B cell (primary cell): ENCODE data around the gene PRIM1. TPM values are rescaled to one million over a fixed set of nuclear protein-coding genes. Genes with fewer than 3 reads are reported as not detected.
A peak's percentile ranks its signal among the peaks of the same experiment; 100 is the strongest.

Experiments used
- ATAC-seq: fragments of 200-7000 bp; cut with Tn5 transposase; one replicate; pipeline ENCODE4 v1.10.0; 2021; ENCODE audit warnings: low read depth, mild to moderate bottlenecking, moderate number of reproducible peaks, moderate library complexity
- CTCF ChIA-PET: fragments of 350-600 bp; sonication (Branson Sonifier 250); formaldehyde crosslinking; loops from one replicate; lab custom pipeline; 2021; ENCODE audit warnings: antibody characterized with exemption, inconsistent platforms; lab: Charles Lee
- POLR2A ChIA-PET: fragments of 350-600 bp; sonication (Branson Sonifier 250); formaldehyde crosslinking; loops from one replicate; lab custom pipeline; 2021; ENCODE audit warnings: antibody characterized with exemption; lab: Charles Lee
- DNase-seq: peaks from one replicate; pipeline ENCODE4 v3.0.0; 2013
- H2AFZ ChIP-seq: 2 replicates; pipeline ENCODE4 v1.6.1; 2012; ENCODE audit warnings: mild to moderate bottlenecking, low read depth, low read length; ENCODE audit not compliant: insufficient read depth, poor library complexity, severe bottlenecking
- H3K27ac ChIP-seq, 2 donors: 1 replicate in 1 of 2; 2 replicates in 1 of 2; pipeline ENCODE4 v1.5.1; 2012 to 2013; ENCODE audit warnings: low read length in 2 of 2, mild to moderate bottlenecking in 2 of 2, moderate library complexity in 1 of 2
- H3K27me3 ChIP-seq, 4 experiments: fragments of 200-600 bp in 1 of 4; sonication (generic) in 1 of 4; replicated peaks in 1 of 4; 1 replicate in 2 of 4; 2 replicates in 2 of 4; pipeline versions ENCODE4 v1.6.1 to v1.7.0; 2013 to 2016; ENCODE audit warnings: low read length in 3 of 4, mild to moderate bottlenecking in 2 of 4, mixed read lengths in 1 of 4, moderate library complexity in 1 of 4; ENCODE audit not compliant: insufficient read depth in 4 of 4, control insufficient read depth in 3 of 4; ENCODE audit errors: control extremely low read depth in 1 of 4
- H3K36me3 ChIP-seq, 2 experiments: replicated peaks in 1 of 2; 1 replicate in 1 of 2; 2 replicates in 1 of 2; pipeline versions ENCODE4 v1.6.1 to v1.7.1; 2013; ENCODE audit warnings: low read length in 1 of 2; ENCODE audit not compliant: insufficient read depth in 2 of 2, control insufficient read depth in 1 of 2; ENCODE audit errors: control extremely low read depth in 1 of 2, extremely low read depth in 1 of 2
- H3K4me1 ChIP-seq, 2 donors: fragments of 200-600 bp in 1 of 2; sonication (generic) in 1 of 2; 1 replicate in 1 of 2; 2 replicates in 1 of 2; pipeline versions ENCODE4 v1.5.1 to v1.6.1; 2013 to 2017; ENCODE audit warnings: low read length in 2 of 2; ENCODE audit not compliant: control insufficient read depth in 2 of 2, insufficient read depth in 2 of 2
- H3K4me2 ChIP-seq: replicated peaks from 2 replicates; pipeline ENCODE3; 2012; ENCODE audit warnings: mild to moderate bottlenecking, low read depth, low read length; ENCODE audit not compliant: poor library complexity, severe bottlenecking
- H3K4me3 ChIP-seq, 5 experiments: fragments of 200-600 bp in 1 of 5; sonication (generic) in 1 of 5; 1 replicate in 3 of 5; 2 replicates in 2 of 5; pipeline versions ENCODE4 v1.5.1 to v1.7.0; 2011 to 2016; ENCODE audit warnings: low read length in 4 of 5, mild to moderate bottlenecking in 4 of 5, low read depth in 2 of 5, control low read depth in 1 of 5, moderate library complexity in 1 of 5; ENCODE audit not compliant: insufficient read depth in 1 of 5; ENCODE audit errors: control extremely low read depth in 1 of 5, extremely low read depth in 1 of 5
- H3K79me2 ChIP-seq: fragments of 200-600 bp; sonication (generic); one replicate; pipeline ENCODE4 v1.6.0; 2016; ENCODE audit warnings: low read length; ENCODE audit not compliant: control insufficient read depth, insufficient read depth
- H3K9ac ChIP-seq: fragments of 200-600 bp; sonication (generic); 2 replicates; pipeline ENCODE4 v1.6.1; 2017; ENCODE audit warnings: mild to moderate bottlenecking, low read length, moderate library complexity
- H3K9me3 ChIP-seq, 3 donors: one replicate each; pipeline versions ENCODE4 v1.6.1 to v1.7.1; 2013; ENCODE audit warnings: low read length in 2 of 3; ENCODE audit not compliant: control insufficient read depth in 2 of 3, insufficient read depth in 1 of 3; ENCODE audit errors: control extremely low read depth in 1 of 3
- H4K20me1 ChIP-seq: 2 replicates; pipeline ENCODE4 v1.6.0; 2012; ENCODE audit warnings: mild to moderate bottlenecking, low read length; ENCODE audit not compliant: insufficient read depth, control insufficient read depth, poor library complexity, severe bottlenecking
- H3K27ac Mint-ChIP-seq: one replicate; pipeline ENCODE4 v1.8.0; 2021; ENCODE audit warnings: mixed read lengths
- H3K27me3 Mint-ChIP-seq: one replicate; pipeline ENCODE4 v1.8.0; 2021; ENCODE audit warnings: mixed read lengths
- H3K4me1 Mint-ChIP-seq: one replicate; pipeline ENCODE4 v1.8.0; 2021; ENCODE audit warnings: mixed read lengths
- H3K4me3 Mint-ChIP-seq: one replicate; pipeline ENCODE4 v1.8.0; 2021; ENCODE audit warnings: mixed read lengths
- H3K9me3 Mint-ChIP-seq: one replicate; pipeline ENCODE4 v1.8.0; 2022; ENCODE audit warnings: mixed read lengths; ENCODE audit not compliant: insufficient read depth
- CTCF ChIP-seq: fragments of 200-600 bp; IDR thresholded peaks from one replicate; pipeline ENCODE4 v1.8.0; 2022; ENCODE audit warnings: antibody characterized with exemption, mild to moderate bottlenecking
- EZH2 ChIP-seq: IDR thresholded peaks from 2 replicates; pipeline ENCODE4 v1.6.1; 2012; ENCODE audit warnings: borderline replicate concordance, low read depth, mild to moderate bottlenecking, moderate library complexity, low read length; ENCODE audit not compliant: insufficient read depth, poor library complexity, severe bottlenecking
- WGBS: methylation state at CpG from one replicate; pipeline ENCODE4 v1.1.5; 2013; ENCODE audit warnings: missing lambda C conversion rate; ENCODE audit not compliant: insufficient coverage; 5-methylcytosine and 5-hydroxymethylcytosine counted together
- intact Hi-C: fragments of 100-400 bp; cut with micrococcal nuclease; formaldehyde crosslinking; loops from one replicate; pipeline ENCODE4 v1.10.0; 2022
- polyA plus RNA-seq: library from polyadenylated mRNA; depleted of rRNA; stranded (reverse); fragments of >200 nt; gene quantifications from 2 replicates; pipeline ENCODE4 v1.2.3, GENCODE V29; 2012
- total RNA-seq, 2 donors: library from RNA; stranded (reverse); fragments of 120-200 nt in 1 of 2; gene quantifications; 1 replicate in 1 of 2; 2 replicates in 1 of 2; pipeline versions ENCODE4 v1.2.3 to v1.2.4, GENCODE V29; 2013 to 2022

PRIM1 gene
- total and polyA plus RNA-seq, 2 donors (not counting 1 experiment from before 2014, with no cell fraction given), result 16.9 to 25.4 TPM

GRCh38 chr12:56720731-56721151, 31.4 kb downstream of the PRIM1 start:
- no peaks in the 10 kb centered on the region for H3K9me3 ChIP-seq
- H3K4me1 Mint-ChIP-seq, result peaks cover 84% of the 10 kb centered on the region
- no peaks in the 10 kb centered on the region for H3K27me3 ChIP-seq
- ChIA-PET POLR2A (interaction anchor here (0.7 kb wide), 1 partner anchor 33 kb away, joined by 8 read pairs; the partner anchor contains the start of gene PTGES3), CTCF (interaction anchor here (0.8 kb wide), 1 partner anchor 380 kb away, joined by 3 read pairs; no protein-coding TSS in a partner anchor)
- DNase-seq (no peak), ATAC-seq (no peak)
- no peaks in the 10 kb centered on the region for H3K9me3 Mint-ChIP-seq
- WGBS, result 38% methylated on average over 1 of the region's 1 CpG
- H4K20me1 ChIP-seq, result peaks cover 77% of the 10 kb centered on the region
- H3K27ac Mint-ChIP-seq, result peak overlapping the region; percentile 47
- no peak overlapping the region for H3K4me3 ChIP-seq
- H3K79me2 ChIP-seq, result peaks cover 80% of the 10 kb centered on the region
- peak overlapping the region; percentile 46 for H3K4me3 Mint-ChIP-seq
- intact Hi-C loops, result no loop called here
- no peak overlapping the region for H2AFZ ChIP-seq
- H3K27me3 Mint-ChIP-seq, result no peaks in the 10 kb centered on the region
- H3K36me3 ChIP-seq, result peaks cover 2 to 47% of the 10 kb centered on the region in 2 experiments
- TF ChIP-seq CTCF, result no peak
- no peak for TF ChIP-seq EZH2
- H3K9ac ChIP-seq, result peak overlapping the region; percentile 6
- H3K4me2 ChIP-seq, result peak overlapping the region; percentile 76
- H3K27ac ChIP-seq, result peak overlapping the region in 1 of 2 donors; percentile 92
- H3K4me1 ChIP-seq, result peaks cover 61 to 83% of the 10 kb centered on the region in 2 donors

- Mint-ChIP-seq H3K9me3 (no peaks in the 10 kb centered on the region), H3K27me3 (no peaks in the 10 kb centered on the region), H3K4me1 (peaks cover 73% of the 10 kb centered on the region), H3K27ac (peak overlapping the region; percentile 71), H3K4me3 (peak overlapping the region; percentile 9)
- no peak for TF ChIP-seq EZH2
- no peak for TF ChIP-seq CTCF
- ATAC-seq (no peak), DNase-seq (no peak)
- Histone ChIP-seq H2AFZ (no peak overlapping the region), H3K9me3 (no peaks in the 10 kb centered on the region), H3K79me2 (peaks cover 69% of the 10 kb centered on the region), H3K36me3 (peaks cover 5 to 64% of the 10 kb centered on the region in 2 experiments), H3K27me3 (no peaks in the 10 kb centered on the region), H3K27ac (peak overlapping the region in 1 of 2 donors; percentile 92), H4K20me1 (peaks cover 93% of the 10 kb centered on the region), H3K9ac (no peak overlapping the region), H3K4me3 (no peak overlapping the region), H3K4me1 (peaks cover 57 to 75% of the 10 kb centered on the region in 2 donors), H3K4me2 (peak overlapping the region; percentile 5)
- ChIA-PET CTCF (interaction anchor here (1.9 kb wide), 1 partner anchor 205 kb away, joined by 4 read pairs; no protein-coding TSS in a partner anchor), POLR2A (interaction anchor here (0.5 to 0.6 kb wide), 2 partner anchors 14 to 369 kb away, joined by 3 to 5 read pairs; no protein-coding TSS in a partner anchor)
- intact Hi-C loops, result no loop called here
Measured at GRCh38 chr12:56719056-56719455, 33.1 kb downstream of the PRIM1 start.
